ENCODE measurements around the gene ZNF865.

GRCh38 chr19:55650126-55650557 lies 44.7 kb downstream of the ZNF865 start:
- TF ChIP-seq, protein P1, sequence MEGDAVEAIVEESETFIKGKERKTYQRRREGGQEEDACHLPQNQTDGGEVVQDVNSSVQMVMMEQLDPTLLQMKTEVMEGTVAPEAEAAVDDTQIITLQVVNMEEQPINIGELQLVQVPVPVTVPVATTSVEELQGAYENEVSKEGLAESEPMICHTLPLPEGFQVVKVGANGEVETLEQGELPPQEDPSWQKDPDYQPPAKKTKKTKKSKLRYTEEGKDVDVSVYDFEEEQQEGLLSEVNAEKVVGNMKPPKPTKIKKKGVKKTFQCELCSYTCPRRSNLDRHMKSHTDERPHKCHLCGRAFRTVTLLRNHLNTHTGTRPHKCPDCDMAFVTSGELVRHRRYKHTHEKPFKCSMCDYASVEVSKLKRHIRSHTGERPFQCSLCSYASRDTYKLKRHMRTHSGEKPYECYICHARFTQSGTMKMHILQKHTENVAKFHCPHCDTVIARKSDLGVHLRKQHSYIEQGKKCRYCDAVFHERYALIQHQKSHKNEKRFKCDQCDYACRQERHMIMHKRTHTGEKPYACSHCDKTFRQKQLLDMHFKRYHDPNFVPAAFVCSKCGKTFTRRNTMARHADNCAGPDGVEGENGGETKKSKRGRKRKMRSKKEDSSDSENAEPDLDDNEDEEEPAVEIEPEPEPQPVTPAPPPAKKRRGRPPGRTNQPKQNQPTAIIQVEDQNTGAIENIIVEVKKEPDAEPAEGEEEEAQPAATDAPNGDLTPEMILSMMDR (conservative IDR thresholded peaks at IDR 0.05; ENCODE audit: low read depth, low read length) = no peak
- TF ChIP-seq CEBPB (IDR thresholded peaks at IDR 0.05; ENCODE audit: low read depth, low read length) (no peak), POLR2A (IDR thresholded peaks at IDR 0.05; ENCODE audit: low read depth, low read length) (no peak), RFX5 (IDR thresholded peaks at IDR 0.05; ENCODE audit: low read depth, low read length) (no peak), NFE2L2 (IDR thresholded peaks at IDR 0.05; ENCODE audit: low read depth, low read length) (no peak), FOS (IDR thresholded peaks at IDR 0.05; ENCODE audit: low read depth, low read length) (no peak), BHLHE40 (IDR thresholded peaks at IDR 0.05; ENCODE audit: low read depth, low read length) (no peak), ELK1 (IDR thresholded peaks at IDR 0.05; ENCODE audit: borderline replicate concordance, low read depth, low read length) (no peak), CHD1 (IDR thresholded peaks at IDR 0.05; ENCODE audit: low read depth, low read length) (no peak), MXI1 (IDR thresholded peaks at IDR 0.05; ENCODE audit: borderline replicate concordance, low read depth, low read length) (no peak)
- TF ChIP-seq, protein P2, sequence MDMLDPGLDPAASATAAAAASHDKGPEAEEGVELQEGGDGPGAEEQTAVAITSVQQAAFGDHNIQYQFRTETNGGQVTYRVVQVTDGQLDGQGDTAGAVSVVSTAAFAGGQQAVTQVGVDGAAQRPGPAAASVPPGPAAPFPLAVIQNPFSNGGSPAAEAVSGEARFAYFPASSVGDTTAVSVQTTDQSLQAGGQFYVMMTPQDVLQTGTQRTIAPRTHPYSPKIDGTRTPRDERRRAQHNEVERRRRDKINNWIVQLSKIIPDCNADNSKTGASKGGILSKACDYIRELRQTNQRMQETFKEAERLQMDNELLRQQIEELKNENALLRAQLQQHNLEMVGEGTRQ (IDR thresholded peaks at IDR 0.05; ENCODE audit: low read depth, low read length) = no peak

All from IMR-90 (cell line).